Measurements from ENCODE around the gene TEF.

Gene TEF

DNA sequence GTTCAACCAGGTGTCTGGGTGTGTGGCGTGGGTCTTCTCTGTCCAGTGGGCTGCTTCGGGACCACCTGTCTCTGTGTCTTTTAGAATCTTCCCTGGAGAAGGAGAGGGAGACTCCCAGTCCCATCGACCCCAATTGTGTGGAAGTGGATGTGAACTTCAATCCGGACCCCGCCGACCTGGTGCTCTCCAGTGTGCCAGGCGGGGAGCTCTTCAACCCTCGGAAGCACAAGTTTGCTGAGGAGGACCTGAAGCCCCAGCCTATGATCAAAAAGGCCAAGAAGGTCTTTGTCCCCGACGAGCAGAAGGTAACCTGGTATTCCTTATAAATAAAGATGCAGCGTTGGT, 12.2 kb downstream of the TEF start:
- ATAC-seq, result no peak
- TF ChIP-seq ZNF565 (CRISPR knock-in tag; conservative IDR thresholded peaks at IDR 0.05; ENCODE audit: low read depth) (no peak), ZFP3 (CRISPR knock-in tag; IDR thresholded peaks at IDR 0.05) (no peak), SNAI2 (CRISPR knock-in tag; IDR thresholded peaks at IDR 0.05) (no peak), ZFP30 (CRISPR knock-in tag; IDR thresholded peaks at IDR 0.05) (no peak), GLIS3 (CRISPR knock-in tag; IDR thresholded peaks at IDR 0.05) (no peak), CSDC2 (CRISPR knock-in tag; IDR thresholded peaks at IDR 0.05) (no peak), TCF4 (CRISPR knock-in tag; IDR thresholded peaks at IDR 0.05; ENCODE audit: borderline replicate concordance) (no peak), ARNTL (CRISPR knock-in tag; IDR thresholded peaks at IDR 0.05; ENCODE audit: borderline replicate concordance, low read depth) (no peak), ZNF70 (CRISPR knock-in tag; IDR thresholded peaks at IDR 0.05) (no peak), BACH2 (CRISPR knock-in tag; IDR thresholded peaks at IDR 0.05; ENCODE audit: borderline replicate concordance) (no peak), PPARA (CRISPR knock-in tag; IDR thresholded peaks at IDR 0.05; ENCODE audit: borderline replicate concordance) (no peak), ISL1 (CRISPR knock-in tag; IDR thresholded peaks at IDR 0.05) (no peak), ZNF8 (CRISPR knock-in tag; IDR thresholded peaks at IDR 0.05) (no peak)
- TF ChIP-seq, protein P1, sequence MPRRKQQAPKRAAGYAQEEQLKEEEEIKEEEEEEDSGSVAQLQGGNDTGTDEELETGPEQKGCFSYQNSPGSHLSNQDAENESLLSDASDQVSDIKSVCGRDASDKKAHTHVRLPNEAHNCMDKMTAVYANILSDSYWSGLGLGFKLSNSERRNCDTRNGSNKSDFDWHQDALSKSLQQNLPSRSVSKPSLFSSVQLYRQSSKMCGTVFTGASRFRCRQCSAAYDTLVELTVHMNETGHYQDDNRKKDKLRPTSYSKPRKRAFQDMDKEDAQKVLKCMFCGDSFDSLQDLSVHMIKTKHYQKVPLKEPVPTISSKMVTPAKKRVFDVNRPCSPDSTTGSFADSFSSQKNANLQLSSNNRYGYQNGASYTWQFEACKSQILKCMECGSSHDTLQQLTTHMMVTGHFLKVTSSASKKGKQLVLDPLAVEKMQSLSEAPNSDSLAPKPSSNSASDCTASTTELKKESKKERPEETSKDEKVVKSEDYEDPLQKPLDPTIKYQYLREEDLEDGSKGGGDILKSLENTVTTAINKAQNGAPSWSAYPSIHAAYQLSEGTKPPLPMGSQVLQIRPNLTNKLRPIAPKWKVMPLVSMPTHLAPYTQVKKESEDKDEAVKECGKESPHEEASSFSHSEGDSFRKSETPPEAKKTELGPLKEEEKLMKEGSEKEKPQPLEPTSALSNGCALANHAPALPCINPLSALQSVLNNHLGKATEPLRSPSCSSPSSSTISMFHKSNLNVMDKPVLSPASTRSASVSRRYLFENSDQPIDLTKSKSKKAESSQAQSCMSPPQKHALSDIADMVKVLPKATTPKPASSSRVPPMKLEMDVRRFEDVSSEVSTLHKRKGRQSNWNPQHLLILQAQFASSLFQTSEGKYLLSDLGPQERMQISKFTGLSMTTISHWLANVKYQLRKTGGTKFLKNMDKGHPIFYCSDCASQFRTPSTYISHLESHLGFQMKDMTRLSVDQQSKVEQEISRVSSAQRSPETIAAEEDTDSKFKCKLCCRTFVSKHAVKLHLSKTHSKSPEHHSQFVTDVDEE (CRISPR knock-in tag; IDR thresholded peaks at IDR 0.05), result no peak
- TF ChIP-seq, protein P2, sequence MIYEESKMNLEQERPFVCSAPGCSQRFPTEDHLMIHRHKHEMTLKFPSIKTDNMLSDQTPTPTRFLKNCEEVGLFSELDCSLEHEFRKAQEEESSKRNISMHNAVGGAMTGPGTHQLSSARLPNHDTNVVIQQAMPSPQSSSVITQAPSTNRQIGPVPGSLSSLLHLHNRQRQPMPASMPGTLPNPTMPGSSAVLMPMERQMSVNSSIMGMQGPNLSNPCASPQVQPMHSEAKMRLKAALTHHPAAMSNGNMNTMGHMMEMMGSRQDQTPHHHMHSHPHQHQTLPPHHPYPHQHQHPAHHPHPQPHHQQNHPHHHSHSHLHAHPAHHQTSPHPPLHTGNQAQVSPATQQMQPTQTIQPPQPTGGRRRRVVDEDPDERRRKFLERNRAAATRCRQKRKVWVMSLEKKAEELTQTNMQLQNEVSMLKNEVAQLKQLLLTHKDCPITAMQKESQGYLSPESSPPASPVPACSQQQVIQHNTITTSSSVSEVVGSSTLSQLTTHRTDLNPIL (CRISPR knock-in tag; IDR thresholded peaks at IDR 0.05; ENCODE audit: low read depth), result no peak
- TF ChIP-seq, protein P3, sequence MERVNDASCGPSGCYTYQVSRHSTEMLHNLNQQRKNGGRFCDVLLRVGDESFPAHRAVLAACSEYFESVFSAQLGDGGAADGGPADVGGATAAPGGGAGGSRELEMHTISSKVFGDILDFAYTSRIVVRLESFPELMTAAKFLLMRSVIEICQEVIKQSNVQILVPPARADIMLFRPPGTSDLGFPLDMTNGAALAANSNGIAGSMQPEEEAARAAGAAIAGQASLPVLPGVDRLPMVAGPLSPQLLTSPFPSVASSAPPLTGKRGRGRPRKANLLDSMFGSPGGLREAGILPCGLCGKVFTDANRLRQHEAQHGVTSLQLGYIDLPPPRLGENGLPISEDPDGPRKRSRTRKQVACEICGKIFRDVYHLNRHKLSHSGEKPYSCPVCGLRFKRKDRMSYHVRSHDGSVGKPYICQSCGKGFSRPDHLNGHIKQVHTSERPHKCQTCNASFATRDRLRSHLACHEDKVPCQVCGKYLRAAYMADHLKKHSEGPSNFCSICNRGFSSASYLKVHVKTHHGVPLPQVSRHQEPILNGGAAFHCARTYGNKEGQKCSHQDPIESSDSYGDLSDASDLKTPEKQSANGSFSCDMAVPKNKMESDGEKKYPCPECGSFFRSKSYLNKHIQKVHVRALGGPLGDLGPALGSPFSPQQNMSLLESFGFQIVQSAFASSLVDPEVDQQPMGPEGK (CRISPR knock-in tag; IDR thresholded peaks at IDR 0.05; ENCODE audit: borderline replicate concordance), result no peak
- TF ChIP-seq, protein P4, sequence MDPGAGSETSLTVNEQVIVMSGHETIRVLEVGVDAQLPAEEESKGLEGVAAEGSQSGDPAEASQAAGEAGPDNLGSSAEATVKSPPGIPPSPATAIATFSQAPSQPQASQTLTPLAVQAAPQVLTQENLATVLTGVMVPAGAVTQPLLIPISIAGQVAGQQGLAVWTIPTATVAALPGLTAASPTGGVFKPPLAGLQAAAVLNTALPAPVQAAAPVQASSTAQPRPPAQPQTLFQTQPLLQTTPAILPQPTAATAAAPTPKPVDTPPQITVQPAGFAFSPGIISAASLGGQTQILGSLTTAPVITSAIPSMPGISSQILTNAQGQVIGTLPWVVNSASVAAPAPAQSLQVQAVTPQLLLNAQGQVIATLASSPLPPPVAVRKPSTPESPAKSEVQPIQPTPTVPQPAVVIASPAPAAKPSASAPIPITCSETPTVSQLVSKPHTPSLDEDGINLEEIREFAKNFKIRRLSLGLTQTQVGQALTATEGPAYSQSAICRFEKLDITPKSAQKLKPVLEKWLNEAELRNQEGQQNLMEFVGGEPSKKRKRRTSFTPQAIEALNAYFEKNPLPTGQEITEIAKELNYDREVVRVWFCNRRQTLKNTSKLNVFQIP (CRISPR knock-in tag; IDR thresholded peaks at IDR 0.05; ENCODE audit: borderline replicate concordance, low read depth), result no peak
- TF ChIP-seq, protein P5, sequence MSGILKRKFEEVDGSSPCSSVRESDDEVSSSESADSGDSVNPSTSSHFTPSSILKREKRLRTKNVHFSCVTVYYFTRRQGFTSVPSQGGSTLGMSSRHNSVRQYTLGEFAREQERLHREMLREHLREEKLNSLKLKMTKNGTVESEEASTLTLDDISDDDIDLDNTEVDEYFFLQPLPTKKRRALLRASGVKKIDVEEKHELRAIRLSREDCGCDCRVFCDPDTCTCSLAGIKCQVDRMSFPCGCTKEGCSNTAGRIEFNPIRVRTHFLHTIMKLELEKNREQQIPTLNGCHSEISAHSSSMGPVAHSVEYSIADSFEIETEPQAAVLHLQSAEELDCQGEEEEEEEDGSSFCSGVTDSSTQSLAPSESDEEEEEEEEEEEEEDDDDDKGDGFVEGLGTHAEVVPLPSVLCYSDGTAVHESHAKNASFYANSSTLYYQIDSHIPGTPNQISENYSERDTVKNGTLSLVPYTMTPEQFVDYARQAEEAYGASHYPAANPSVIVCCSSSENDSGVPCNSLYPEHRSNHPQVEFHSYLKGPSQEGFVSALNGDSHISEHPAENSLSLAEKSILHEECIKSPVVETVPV (CRISPR knock-in tag; IDR thresholded peaks at IDR 0.05), result no peak

DNA sequence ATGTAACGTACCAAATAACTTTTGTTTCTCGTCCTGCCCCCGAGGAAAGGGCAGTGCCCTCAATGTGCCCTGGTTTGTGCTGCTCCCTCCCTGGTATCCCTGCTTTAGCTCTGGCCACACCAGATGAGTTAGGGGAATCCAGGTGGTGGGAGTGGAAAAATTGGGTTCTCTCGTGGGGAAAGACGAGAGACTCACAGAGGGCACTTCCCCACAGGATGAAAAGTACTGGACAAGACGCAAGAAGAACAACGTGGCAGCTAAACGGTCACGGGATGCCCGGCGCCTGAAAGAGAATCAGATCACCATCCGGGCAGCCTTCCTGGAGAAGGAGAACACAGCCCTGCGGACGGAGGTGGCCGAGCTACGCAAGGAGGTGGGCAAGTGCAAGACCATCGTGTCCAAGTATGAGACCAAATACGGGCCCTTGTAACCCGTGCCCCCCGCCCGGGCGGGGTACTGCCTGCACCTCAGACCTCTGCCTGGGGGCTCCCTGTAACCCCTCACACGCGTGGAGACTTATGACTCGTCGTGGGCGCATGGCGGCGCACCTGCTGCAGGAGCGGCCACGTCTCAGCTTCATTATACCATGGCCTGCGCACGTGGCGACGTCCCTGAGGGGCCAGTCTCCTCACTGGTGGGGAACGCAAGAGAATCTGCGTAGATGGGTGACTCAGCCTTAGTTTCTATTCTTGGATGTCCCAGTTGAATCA, 13.9 kb downstream of the TEF start:
- ATAC-seq, result no peak
- TF ChIP-seq ARNTL (CRISPR knock-in tag; IDR thresholded peaks at IDR 0.05; ENCODE audit: borderline replicate concordance, low read depth), result no peak
- TF ChIP-seq GLIS3 (CRISPR knock-in tag; IDR thresholded peaks at IDR 0.05), result no peak
- TF ChIP-seq, protein P2 (CRISPR knock-in tag; IDR thresholded peaks at IDR 0.05; ENCODE audit: low read depth), result no peak
- TF ChIP-seq, protein P3 (CRISPR knock-in tag; IDR thresholded peaks at IDR 0.05; ENCODE audit: borderline replicate concordance), result no peak
- TF ChIP-seq TCF4 (CRISPR knock-in tag; IDR thresholded peaks at IDR 0.05; ENCODE audit: borderline replicate concordance), result no peak
- TF ChIP-seq OSR1 (CRISPR knock-in tag; IDR thresholded peaks at IDR 0.05), result no peak
- TF ChIP-seq, protein P5 (CRISPR knock-in tag; IDR thresholded peaks at IDR 0.05), result no peak
- no peak for TF ChIP-seq PPARA (CRISPR knock-in tag; IDR thresholded peaks at IDR 0.05; ENCODE audit: borderline replicate concordance)
- TF ChIP-seq RARB (CRISPR knock-in tag; IDR thresholded peaks at IDR 0.05), result no peak
- TF ChIP-seq ZFP3 (CRISPR knock-in tag; IDR thresholded peaks at IDR 0.05), result no peak
- no peak for TF ChIP-seq TOX (CRISPR knock-in tag; IDR thresholded peaks at IDR 0.05; ENCODE audit: borderline replicate concordance)
- TF ChIP-seq ZNF565 (CRISPR knock-in tag; conservative IDR thresholded peaks at IDR 0.05; ENCODE audit: low read depth), result no peak
- no peak for TF ChIP-seq ESRRG (CRISPR knock-in tag; IDR thresholded peaks at IDR 0.05)
- TF ChIP-seq BACH2 (CRISPR knock-in tag; IDR thresholded peaks at IDR 0.05; ENCODE audit: borderline replicate concordance), result no peak
- no peak for TF ChIP-seq ZFP30 (CRISPR knock-in tag; IDR thresholded peaks at IDR 0.05)
- no peak for TF ChIP-seq ZC3H10 (CRISPR knock-in tag; IDR thresholded peaks at IDR 0.05)
- TF ChIP-seq CSDC2 (CRISPR knock-in tag; IDR thresholded peaks at IDR 0.05), result no peak

Data from SK-N-SH treated with all-trans-retinoic acid at 6 μM for 48 hours (cell line).